ENCODE measurements around the gene CDH4. TPM values are rescaled to one million over a fixed set of nuclear protein-coding genes. Genes with fewer than 3 reads are reported as not detected.
"Not testable (repeated sequence)": the region's sequence is repeated elsewhere in the genome, so short reads cannot be mapped to it uniquely, and the experiment has no call there.

CDH4 gene
- total and polyA plus RNA-seq, 11 donors = 0.04 to 0.54 (median 0.08) TPM; not detected in 1

GRCh38 chr20:61983965-61984364, 731.9 kb downstream of the CDH4 start:
- 78 to 91% (median 87%) methylated on average over 17 of the region's 17 CpGs for WGBS, 4 donors
- peaks cover 0 to 7% (median 0%) of the 10 kb centered on the region in 12 donors for H3K4me1 ChIP-seq
- peaks cover 0 to 36% (median 18%) of the 10 kb centered on the region in 9 donors for H3K36me3 ChIP-seq
- no peaks in the 10 kb centered on the region for H3K9me3 ChIP-seq
- no peak overlapping the region for H3K4me3 ChIP-seq
- DNase-seq = no peak
- no peak for ATAC-seq
- intact Hi-C loops (cut with DNase I) = no loop called here
- H3K27ac ChIP-seq = no peak overlapping the region
- TF ChIP-seq CTCF (IDR thresholded peaks at IDR 0.05) (no peak), POLR2A (IDR thresholded peaks at IDR 0.05) (no peak)
- H3K27me3 ChIP-seq = no peaks in the 10 kb centered on the region

GRCh38 chr20:61984431-61984830, 732.4 kb downstream of the CDH4 start:
- H3K4me3 ChIP-seq; intact Hi-C loops (cut with DNase I); ATAC-seq; H3K4me1 ChIP-seq; H3K9me3 ChIP-seq; H3K27ac ChIP-seq; DNase-seq; H3K27me3 ChIP-seq: not testable (repeated sequence)
- peaks cover 0 to 36% (median 18%) of the 10 kb centered on the region in 9 donors for H3K36me3 ChIP-seq
- WGBS, 4 donors = 88 to 92% (median 89%) methylated on average over 13 to 14 of the region's 14 CpGs

GRCh38 chr20:61985096-61985495, 733.0 kb downstream of the CDH4 start:
- no peak for ATAC-seq
- 86 to 92% (median 90%) methylated on average over 6 of the region's 6 CpGs for WGBS, 4 donors
- H3K27me3 ChIP-seq = no peaks in the 10 kb centered on the region
- H3K4me1 ChIP-seq = peaks cover 0 to 7% (median 0%) of the 10 kb centered on the region in 12 donors
- TF ChIP-seq POLR2A (IDR thresholded peaks at IDR 0.05) (no peak), CTCF (IDR thresholded peaks at IDR 0.05) (no peak)
- no peak for DNase-seq
- intact Hi-C loops (cut with DNase I) = no loop called here
- no peak overlapping the region for H3K4me3 ChIP-seq
- no peaks in the 10 kb centered on the region for H3K9me3 ChIP-seq
- no peak overlapping the region for H3K27ac ChIP-seq
- peaks cover 0 to 37% (median 23%) of the 10 kb centered on the region in 9 donors for H3K36me3 ChIP-seq

- H3K27me3 ChIP-seq = no peaks in the 10 kb centered on the region
- peaks cover 0 to 49% (median 34%) of the 10 kb centered on the region in 9 donors for H3K36me3 ChIP-seq
- 41 to 64% (median 55%) methylated on average over 16 of the region's 16 CpGs for WGBS, 4 donors
- H3K9me3 ChIP-seq = peaks cover 0 to 11% (median 7%) of the 10 kb centered on the region in 12 donors
- no peak for TF ChIP-seq POLR2A (IDR thresholded peaks at IDR 0.05)
- no peak for TF ChIP-seq CTCF (IDR thresholded peaks at IDR 0.05)
- H3K4me3 ChIP-seq = no peak overlapping the region
- H3K27ac ChIP-seq = peak overlapping the region in 6 of 12 donors; percentile 29 to 71 (median 47)
- intact Hi-C loops (cut with DNase I) = no loop called here
- peaks cover 0 to 7% (median 0%) of the 10 kb centered on the region in 12 donors for H3K4me1 ChIP-seq
- DNase-seq (peak in 1 of 5 donors; percentile 25), ATAC-seq (peak; percentile 52 to 86 (median 70))
These were observed 734.8 kb downstream of the CDH4 start for GRCh38 chr20:61986762-61987321.

GRCh38 chr20:61988665-61989064, 736.6 kb downstream of the CDH4 start:
- intact Hi-C loops (cut with DNase I) = no loop called here
- 96 to 98% (median 97%) methylated on average over 18 of the region's 18 CpGs for WGBS, 4 donors
- Histone ChIP-seq H3K9me3 (peaks cover 0 to 21% (median 10%) of the 10 kb centered on the region in 12 donors), H3K4me1 (peaks cover 0 to 7% (median 0%) of the 10 kb centered on the region in 12 donors), H3K27ac (no peak overlapping the region), H3K27me3 (no peaks in the 10 kb centered on the region), H3K4me3 (no peak overlapping the region), H3K36me3 (peaks cover 0 to 67% (median 50%) of the 10 kb centered on the region in 9 donors)
- DNase-seq = no peak
- TF ChIP-seq POLR2A (IDR thresholded peaks at IDR 0.05) = no peak
- ATAC-seq = no peak
